Chondrocyte (in vitro differentiated cells): ENCODE data around the gene RAB11FIP4. TPM values are rescaled to one million over a fixed set of nuclear protein-coding genes. Genes with fewer than 3 reads are reported as not detected.

Experiments
- DNase-seq: peaks from one replicate; pipeline ENCODE4 v3.0.0; 2021; ENCODE audit warnings: mixed read lengths, low spot score
- H3K27ac Mint-ChIP-seq: one replicate; pipeline ENCODE4 v1.8.0; 2021; ENCODE audit warnings: mild to moderate bottlenecking, moderate library complexity, mixed read lengths; ENCODE audit not compliant: unreplicated experiment
- H3K27me3 Mint-ChIP-seq: 2 replicates; pipeline ENCODE4 v1.8.0; 2021; ENCODE audit warnings: low read depth, mixed read lengths
- H3K36me3 Mint-ChIP-seq: 2 replicates; pipeline ENCODE4 v1.8.0; 2021; ENCODE audit warnings: low read depth, mixed read lengths
- H3K4me1 Mint-ChIP-seq: 2 replicates; pipeline ENCODE4 v1.8.0; 2021; ENCODE audit warnings: low read depth, mild to moderate bottlenecking, mixed read lengths
- H3K4me3 Mint-ChIP-seq: one replicate; pipeline ENCODE4 v1.8.0; 2021; ENCODE audit warnings: mild to moderate bottlenecking, moderate library complexity, mixed read lengths; ENCODE audit not compliant: unreplicated experiment
- H3K9me3 Mint-ChIP-seq: 2 replicates; pipeline ENCODE4 v1.8.0; 2021; ENCODE audit warnings: low read depth, mixed read lengths
- total RNA-seq: library from RNA; stranded (reverse); gene quantifications from 3 replicates; pipeline ENCODE4 v1.2.1, GENCODE V29; 2021
- TF ChIP-seq, protein P1 (sequence below): fragments of 200-600 bp; sonication (generic); IDR thresholded peaks from 2 replicates; pipeline ENCODE4 v1.5.0; 2021; ENCODE audit warnings: antibody characterized with exemption, mild to moderate bottlenecking, moderate library complexity

Gene RAB11FIP4
- total RNA-seq, 1 donor from 2014 or later = 0.30 TPM

- no peak overlapping the region for H3K27ac Mint-ChIP-seq
- TF ChIP-seq, protein P1, sequence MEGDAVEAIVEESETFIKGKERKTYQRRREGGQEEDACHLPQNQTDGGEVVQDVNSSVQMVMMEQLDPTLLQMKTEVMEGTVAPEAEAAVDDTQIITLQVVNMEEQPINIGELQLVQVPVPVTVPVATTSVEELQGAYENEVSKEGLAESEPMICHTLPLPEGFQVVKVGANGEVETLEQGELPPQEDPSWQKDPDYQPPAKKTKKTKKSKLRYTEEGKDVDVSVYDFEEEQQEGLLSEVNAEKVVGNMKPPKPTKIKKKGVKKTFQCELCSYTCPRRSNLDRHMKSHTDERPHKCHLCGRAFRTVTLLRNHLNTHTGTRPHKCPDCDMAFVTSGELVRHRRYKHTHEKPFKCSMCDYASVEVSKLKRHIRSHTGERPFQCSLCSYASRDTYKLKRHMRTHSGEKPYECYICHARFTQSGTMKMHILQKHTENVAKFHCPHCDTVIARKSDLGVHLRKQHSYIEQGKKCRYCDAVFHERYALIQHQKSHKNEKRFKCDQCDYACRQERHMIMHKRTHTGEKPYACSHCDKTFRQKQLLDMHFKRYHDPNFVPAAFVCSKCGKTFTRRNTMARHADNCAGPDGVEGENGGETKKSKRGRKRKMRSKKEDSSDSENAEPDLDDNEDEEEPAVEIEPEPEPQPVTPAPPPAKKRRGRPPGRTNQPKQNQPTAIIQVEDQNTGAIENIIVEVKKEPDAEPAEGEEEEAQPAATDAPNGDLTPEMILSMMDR = no peak
Observed at GRCh38 chr17:31357839-31358394, 33.6 kb upstream of the RAB11FIP4 start.

DNA sequence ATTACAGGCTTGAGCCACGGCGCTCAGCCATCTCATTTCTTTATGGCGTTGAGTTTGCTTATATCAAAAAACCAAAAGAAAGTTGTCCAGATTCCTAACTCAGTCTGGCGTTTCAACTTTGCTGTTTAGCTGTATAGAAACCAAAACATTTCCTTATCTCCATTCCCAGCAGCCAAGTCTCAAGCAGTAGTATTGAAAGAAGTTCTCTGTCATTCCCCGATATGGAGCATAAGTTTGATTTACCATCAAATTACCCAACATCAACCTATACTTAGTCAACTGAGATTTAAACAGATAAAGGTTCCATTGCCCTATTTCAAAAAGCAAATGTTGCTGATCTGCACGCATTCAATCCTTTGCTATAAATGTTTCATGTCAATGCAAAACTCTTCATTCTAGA is 27.5 kb upstream of the RAB11FIP4 start:
- TF ChIP-seq, protein P1 = no peak
- no peaks in the 10 kb centered on the region for H3K9me3 Mint-ChIP-seq
- peaks cover 19% of the 10 kb centered on the region for H3K36me3 Mint-ChIP-seq
- no peak overlapping the region for H3K4me3 Mint-ChIP-seq
- no peak for DNase-seq
- peaks cover under 1% of the 10 kb centered on the region for H3K4me1 Mint-ChIP-seq
- no peaks in the 10 kb centered on the region for H3K27me3 Mint-ChIP-seq
- no peak overlapping the region for H3K27ac Mint-ChIP-seq

More at GRCh38 chr17:31357839-31358394, 33.6 kb upstream of the RAB11FIP4 start:
- DNase-seq = no peak
- Mint-ChIP-seq H3K9me3 (no peaks in the 10 kb centered on the region), H3K36me3 (peaks cover 45% of the 10 kb centered on the region), H3K27me3 (no peaks in the 10 kb centered on the region), H3K4me3 (no peak overlapping the region), H3K4me1 (no peaks in the 10 kb centered on the region)

GRCh38 chr17:31366088-31366487 is 25.4 kb upstream of the RAB11FIP4 start:
- H3K27ac Mint-ChIP-seq = no peak overlapping the region
- no peak for DNase-seq
- TF ChIP-seq, protein P1 = no peak
- H3K27me3 Mint-ChIP-seq = no peaks in the 10 kb centered on the region
- peaks cover 4% of the 10 kb centered on the region for H3K4me1 Mint-ChIP-seq
- H3K9me3 Mint-ChIP-seq = no peaks in the 10 kb centered on the region
- no peak overlapping the region for H3K4me3 Mint-ChIP-seq
- H3K36me3 Mint-ChIP-seq = peaks cover 10% of the 10 kb centered on the region

DNA sequence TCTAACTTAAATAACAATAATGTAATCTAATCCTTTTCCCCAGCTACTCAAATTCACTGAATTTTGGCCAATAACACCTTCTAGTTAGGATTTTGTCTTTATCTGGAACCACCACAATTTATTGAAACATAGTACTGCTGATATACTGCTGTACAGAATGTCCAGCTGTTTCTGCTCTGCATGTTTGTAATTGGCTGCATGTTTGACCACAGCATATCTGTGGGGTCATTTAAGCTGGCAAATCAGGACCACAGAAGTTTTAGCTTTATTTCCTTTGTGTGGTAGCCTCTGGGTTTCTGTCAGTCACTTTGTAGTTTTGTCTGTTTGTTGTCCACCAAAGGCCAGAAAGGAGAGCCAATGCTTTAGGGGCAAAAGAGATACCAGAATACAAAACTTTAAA is 22.2 kb upstream of the RAB11FIP4 start:
- H3K36me3 Mint-ChIP-seq = peaks cover 4% of the 10 kb centered on the region
- peaks cover 7% of the 10 kb centered on the region for H3K4me1 Mint-ChIP-seq
- H3K27me3 Mint-ChIP-seq = no peaks in the 10 kb centered on the region
- H3K4me3 Mint-ChIP-seq = no peak overlapping the region
- TF ChIP-seq, protein P1 = no peak
- H3K27ac Mint-ChIP-seq = no peak overlapping the region
- H3K9me3 Mint-ChIP-seq = no peaks in the 10 kb centered on the region
- no peak for DNase-seq

DNA sequence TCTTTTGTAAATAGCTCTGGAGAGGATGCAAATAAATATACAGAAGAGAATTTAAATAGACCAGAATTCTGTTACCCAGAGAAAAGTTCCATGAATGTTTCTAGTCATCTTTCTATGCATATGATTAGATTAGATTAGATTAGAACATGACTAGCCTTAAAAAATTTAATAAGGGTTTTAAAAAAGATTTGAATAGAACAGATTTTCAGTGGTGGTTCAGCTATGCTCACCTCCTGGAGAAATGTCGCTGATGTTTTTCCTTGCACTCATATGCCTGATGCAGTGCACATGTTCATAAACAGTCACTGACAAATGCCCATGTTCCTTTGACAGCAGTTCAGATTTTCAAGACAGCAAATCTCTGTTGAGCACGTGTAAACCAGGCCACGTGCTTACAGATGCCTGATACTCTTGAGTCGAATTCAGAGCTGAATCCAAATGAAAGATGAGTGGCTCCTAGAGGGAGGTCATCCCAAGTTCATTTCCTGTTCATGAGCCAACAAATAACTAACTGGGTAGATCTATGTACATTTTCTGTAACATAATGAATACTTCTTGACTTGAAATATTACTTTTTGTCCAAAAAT is 19.9 kb upstream of the RAB11FIP4 start:
- no peak for DNase-seq
- no peak overlapping the region for H3K27ac Mint-ChIP-seq
- H3K4me1 Mint-ChIP-seq = peaks cover 7% of the 10 kb centered on the region
- peaks cover 4% of the 10 kb centered on the region for H3K36me3 Mint-ChIP-seq
- H3K27me3 Mint-ChIP-seq = no peaks in the 10 kb centered on the region
- H3K9me3 Mint-ChIP-seq = no peaks in the 10 kb centered on the region
- TF ChIP-seq, protein P1 = no peak
- H3K4me3 Mint-ChIP-seq = no peak overlapping the region
